Hematopoietic multipotent progenitor cell treated with erythropoietin and hydrocortisone succinate and interleukin-3 and kit ligand, for 17 days (in vitro differentiated cells): ENCODE measurements around the gene PKN1.
"Not testable (repeated sequence)": the region's sequence is repeated elsewhere in the genome, so short reads cannot be mapped to it uniquely, and the experiment has no call there.

Source experiments
- DNase-seq: peaks from one replicate; pipeline ENCODE4 v3.0.0-alpha.2; 2015; ENCODE audit warnings: low spot score

PKN1 gene

DNA sequence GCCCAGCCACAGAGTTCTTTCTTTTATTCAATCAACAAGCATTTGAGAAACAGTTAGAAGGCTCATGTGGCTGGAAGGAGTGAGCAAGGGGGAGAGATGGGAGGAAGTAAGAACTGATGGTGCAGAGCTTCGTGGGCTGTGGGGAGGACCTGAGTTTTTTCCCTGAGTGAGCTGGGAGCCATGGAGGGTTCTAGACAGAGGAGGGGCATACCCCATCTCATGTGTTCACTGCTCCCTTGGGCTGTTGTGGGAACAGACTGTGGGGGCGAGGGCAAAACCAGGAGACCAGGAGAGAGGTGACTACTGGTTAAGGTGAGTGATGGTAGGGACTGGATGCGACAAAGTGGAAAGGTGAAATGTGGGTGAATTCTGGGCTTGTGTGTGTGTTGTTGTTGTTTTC, 2.4 kb upstream of the PKN1 start:
- no peak for DNase-seq

GRCh38 chr19:14433554-14434501, 722 bp downstream of the PKN1 start:
- DNase-seq = no peak

DNA sequence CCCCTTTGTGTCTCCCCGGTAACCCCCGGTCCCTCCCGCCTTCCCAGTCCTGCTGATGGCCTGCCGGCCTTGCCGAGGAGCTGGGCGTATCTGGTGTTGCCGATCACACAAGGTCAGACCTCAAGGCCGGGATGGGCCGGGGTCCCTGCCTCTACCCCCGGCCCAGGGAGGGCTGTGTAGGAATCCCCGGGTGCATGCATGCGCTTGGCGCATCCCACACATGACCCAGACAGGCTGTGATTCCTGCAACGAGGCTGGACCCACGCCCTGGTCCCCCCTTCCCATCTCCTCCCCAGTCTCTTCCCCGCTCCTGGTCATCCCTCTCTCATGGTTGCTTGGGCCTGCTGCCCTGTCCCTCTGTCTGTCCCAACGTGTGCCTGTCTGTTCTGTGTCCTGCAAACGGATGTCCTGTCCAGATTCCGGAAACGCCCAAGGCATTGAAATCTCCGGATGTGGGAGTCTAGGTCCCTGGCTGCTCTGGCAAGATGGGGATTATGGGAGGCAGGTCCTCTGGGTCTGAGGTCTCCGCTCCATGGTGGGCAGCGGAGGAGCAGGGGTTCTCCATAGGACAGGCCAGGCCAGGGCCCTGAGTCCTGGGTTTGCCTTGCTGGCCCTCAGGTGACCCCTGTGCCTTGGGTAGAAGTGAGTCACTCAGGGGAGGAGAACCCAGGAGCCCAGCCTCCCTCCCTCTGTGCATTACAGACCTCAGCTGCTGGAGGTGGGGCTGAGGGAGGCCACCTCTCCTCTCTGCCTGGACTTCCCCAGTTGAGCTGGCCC, 1.6 kb downstream of the PKN1 start:
- DNase-seq = no peak

GRCh38 chr19:14435320-14436050, 2.4 kb downstream of the PKN1 start:
- DNase-seq = no peak

DNA sequence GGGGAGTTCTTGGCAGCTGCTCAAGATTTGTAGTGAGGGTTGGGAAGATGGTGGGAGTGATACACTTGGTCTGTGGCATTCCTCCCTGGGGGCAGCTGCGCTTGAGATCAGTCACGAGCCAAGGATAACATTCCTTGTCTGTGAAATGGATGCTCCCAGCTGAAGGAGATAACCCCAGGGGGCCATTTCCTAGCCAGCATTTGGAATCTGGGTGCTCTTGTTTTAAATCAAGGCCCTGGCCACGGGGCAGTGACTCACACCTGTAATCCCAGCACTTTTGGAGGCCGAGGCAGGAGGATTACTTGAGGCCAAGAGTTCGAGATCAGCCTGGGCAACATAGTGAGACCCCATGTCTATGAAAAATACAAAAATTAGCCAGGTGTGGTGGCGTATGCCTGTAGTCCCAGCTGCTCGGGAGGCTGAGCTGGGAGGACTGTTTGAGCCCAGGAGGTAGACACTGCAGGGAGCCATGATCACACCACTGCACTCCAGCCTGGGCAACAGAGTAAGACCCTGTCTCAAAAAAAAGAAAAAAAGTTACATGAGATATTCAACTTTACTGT, 4.6 kb downstream of the PKN1 start:
- DNase-seq = no peak

- DNase-seq = no peak
These were observed 5.9 kb downstream of the PKN1 start for GRCh38 chr19:14439014-14439413.

GRCh38 chr19:14440049-14440448, 6.9 kb downstream of the PKN1 start:
- DNase-seq = no peak

DNA sequence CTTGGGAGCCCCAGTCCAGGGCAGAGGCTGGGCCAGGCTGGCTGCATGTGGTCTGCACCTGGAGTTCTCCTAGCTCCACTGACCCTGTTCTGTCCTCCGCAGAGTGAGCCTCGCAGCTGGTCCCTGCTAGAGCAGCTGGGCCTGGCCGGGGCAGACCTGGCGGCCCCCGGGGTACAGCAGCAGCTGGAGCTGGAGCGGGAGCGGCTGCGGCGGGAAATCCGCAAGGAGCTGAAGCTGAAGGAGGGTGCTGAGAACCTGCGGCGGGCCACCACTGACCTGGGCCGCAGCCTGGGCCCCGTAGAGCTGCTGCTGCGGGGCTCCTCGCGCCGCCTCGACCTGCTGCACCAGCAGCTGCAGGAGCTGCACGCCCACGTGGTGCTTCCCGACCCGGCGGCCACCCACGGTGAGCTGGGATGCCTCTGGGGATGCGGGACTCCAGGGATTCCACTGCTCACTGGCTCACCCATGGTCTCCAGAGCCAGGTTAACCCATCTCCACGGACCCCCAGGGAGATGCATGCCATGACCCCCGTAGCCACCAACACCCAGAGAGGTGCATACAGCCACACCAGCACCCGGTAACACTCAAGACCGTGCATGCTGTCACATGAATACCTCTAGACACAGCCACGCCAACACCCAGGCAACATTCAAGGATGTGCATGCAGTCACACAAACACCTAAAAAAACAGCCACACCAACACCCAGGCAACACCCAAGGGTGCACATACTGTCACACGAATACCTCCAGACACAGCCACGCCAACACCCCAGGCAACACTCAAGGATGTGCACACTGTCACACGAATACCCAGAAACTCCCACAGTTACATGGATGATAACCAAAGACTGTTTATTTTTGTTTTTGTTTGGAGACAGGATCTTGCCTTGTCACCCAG, 8.2 kb downstream of the PKN1 start:
- no peak for DNase-seq

- no peak for DNase-seq
These were observed 10.0 kb downstream of the PKN1 start for GRCh38 chr19:14442891-14443631.

DNA sequence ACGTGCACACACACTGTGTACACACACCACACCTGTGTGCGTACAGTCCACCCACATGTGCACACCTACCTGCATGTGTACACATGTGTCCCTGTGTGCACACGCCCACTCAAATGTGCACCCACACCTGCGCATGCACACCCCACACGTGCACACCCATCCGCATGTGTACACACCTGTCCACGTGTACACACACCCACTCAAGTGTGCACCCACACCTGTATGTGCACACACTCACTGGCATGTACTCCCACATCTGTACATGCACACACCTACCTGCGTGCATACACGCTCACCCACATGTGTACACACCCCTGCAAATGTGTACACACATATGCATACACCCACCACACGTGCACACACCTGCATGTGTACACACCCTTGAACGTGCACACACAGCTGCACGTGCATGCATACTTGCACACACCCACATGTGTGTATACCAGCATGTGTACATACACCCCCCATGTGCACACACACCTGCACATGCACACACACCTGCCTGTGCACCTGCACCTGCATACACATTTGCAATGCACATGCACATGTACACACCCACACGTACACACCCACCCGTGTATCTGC, 10.6 kb downstream of the PKN1 start:
- no peak for DNase-seq

GRCh38 chr19:14446336-14447036, 13.4 kb downstream of the PKN1 start:
- DNase-seq = no peak

DNA sequence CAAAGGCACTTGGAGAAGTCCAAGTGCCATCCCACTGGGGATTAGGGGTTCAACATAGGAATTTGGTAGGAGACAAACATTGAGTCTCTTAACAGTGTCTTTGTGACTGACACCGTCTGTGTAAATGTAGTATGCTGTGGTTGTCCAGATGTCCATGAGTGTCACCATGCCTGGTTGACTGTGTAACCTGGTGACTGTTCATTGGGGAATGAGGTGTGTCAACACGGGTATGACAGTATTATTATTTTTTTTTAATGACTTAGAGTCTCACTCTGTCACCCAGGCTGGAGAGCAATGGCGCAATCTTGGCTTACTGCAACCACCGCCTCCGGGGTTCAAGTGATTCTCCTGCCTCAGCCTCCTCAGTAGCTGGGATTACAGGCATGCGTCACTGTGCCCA, 16.2 kb downstream of the PKN1 start:
- DNase-seq = no peak

GRCh38 chr19:14450168-14450874, 17.2 kb downstream of the PKN1 start:
- peak; percentile 60 for DNase-seq

- no peak for DNase-seq
These were observed 17.8 kb downstream of the PKN1 start for GRCh38 chr19:14450876-14451275.

DNA sequence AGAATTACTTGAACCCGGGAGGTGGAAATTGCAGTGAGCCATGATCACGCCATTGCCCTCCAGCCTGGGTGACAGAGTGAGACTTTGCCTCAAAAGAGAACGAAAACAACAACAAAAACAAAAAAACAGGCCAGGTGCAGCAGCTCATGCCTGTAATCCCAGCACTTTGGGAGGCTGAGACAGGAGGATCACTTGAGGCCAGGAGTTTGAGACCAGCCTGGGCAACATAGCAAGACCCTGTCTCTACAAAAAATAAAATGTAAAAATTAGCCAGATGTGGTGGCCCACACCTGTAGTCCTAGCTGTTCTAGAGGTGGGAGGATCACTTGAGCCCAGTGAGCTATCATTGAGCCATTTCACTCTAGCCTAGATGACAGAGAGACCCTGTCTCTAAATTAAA, 19.2 kb downstream of the PKN1 start:
- DNase-seq = not testable (repeated sequence)

DNA sequence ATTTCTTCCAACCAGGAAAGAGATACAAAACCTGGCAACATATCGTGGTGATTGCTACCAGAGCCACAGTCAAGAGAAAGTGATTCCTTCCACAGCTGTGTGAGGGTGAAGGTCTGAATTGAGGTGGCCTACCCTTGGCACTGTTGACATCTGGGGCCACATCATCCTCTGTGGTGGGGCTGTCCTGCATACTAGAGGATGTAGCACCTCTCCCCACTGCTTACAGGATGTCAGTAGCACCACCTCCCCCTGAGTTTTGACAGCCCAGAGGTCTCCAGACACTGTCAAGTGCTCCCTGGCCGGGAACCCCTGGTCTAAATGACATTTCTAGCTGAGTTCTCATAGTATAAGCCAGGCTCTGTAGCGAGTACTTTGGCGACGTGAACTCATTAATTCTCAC, 26.6 kb downstream of the PKN1 start:
- no peak for DNase-seq

DNA sequence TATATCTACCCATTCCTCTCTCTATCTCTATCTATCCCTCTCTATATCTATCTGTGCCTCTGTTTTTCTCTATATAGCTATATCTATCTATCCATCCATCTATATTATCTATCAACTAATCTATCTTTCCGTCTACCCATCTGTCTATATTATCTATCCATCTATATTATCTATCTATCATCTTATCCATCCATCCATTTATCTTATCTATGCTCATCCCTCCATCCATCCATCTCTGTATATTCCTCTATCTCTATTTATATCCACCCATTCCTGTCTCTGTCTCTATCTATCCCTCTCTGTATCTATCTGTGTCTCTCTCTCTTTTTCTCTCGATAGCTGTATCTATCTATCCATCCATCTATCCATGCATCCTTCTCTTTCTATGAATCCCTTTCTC, 27.8 kb downstream of the PKN1 start:
- DNase-seq = no peak

GRCh38 chr19:14462401-14462800, 29.3 kb downstream of the PKN1 start:
- not testable (repeated sequence) for DNase-seq

DNA sequence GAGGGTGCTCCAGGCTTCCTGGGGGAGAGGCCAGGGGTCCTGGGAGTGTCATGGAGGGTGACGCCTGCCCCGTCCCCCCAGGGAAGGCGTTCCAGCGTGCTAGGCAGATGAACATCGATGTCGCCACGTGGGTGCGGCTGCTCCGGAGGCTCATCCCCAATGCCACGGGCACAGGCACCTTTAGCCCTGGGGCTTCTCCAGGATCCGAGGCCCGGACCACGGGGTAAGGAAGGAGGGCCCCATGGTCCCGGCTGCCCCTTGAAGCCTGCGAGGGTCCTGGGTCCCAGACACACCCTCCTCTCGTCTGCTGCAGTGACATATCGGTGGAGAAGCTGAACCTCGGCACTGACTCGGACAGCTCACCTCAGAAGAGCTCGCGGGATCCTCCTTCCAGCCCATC, 30.6 kb downstream of the PKN1 start:
- DNase-seq = no peak
